Measurements from ENCODE around the gene SP100. TPM values are rescaled to one million over a fixed set of nuclear protein-coding genes. Genes with fewer than 3 reads are reported as not detected.

SP100 gene
- total RNA-seq, 1 donor from 2014 or later: not detected

GRCh38 chr2:230494980-230495379 is 79.0 kb downstream of the SP100 start:
- TF ChIP-seq, protein P1, sequence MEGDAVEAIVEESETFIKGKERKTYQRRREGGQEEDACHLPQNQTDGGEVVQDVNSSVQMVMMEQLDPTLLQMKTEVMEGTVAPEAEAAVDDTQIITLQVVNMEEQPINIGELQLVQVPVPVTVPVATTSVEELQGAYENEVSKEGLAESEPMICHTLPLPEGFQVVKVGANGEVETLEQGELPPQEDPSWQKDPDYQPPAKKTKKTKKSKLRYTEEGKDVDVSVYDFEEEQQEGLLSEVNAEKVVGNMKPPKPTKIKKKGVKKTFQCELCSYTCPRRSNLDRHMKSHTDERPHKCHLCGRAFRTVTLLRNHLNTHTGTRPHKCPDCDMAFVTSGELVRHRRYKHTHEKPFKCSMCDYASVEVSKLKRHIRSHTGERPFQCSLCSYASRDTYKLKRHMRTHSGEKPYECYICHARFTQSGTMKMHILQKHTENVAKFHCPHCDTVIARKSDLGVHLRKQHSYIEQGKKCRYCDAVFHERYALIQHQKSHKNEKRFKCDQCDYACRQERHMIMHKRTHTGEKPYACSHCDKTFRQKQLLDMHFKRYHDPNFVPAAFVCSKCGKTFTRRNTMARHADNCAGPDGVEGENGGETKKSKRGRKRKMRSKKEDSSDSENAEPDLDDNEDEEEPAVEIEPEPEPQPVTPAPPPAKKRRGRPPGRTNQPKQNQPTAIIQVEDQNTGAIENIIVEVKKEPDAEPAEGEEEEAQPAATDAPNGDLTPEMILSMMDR (conservative IDR thresholded peaks at IDR 0.05): no peak
- Mint-ChIP-seq H3K36me3 (ENCODE audit: low read depth) (no peaks in the 10 kb centered on the region), H3K9me3 (peaks cover 4% of the 10 kb centered on the region), H3K27ac (ENCODE audit: unreplicated experiment) (no peak overlapping the region), H3K4me1 (no peaks in the 10 kb centered on the region), H3K4me3 (no peak overlapping the region), H3K27me3 (ENCODE audit: low read depth) (peaks cover 16% of the 10 kb centered on the region)
- DNase-seq (ENCODE audit: low read depth, low spot score): no peak

DNA sequence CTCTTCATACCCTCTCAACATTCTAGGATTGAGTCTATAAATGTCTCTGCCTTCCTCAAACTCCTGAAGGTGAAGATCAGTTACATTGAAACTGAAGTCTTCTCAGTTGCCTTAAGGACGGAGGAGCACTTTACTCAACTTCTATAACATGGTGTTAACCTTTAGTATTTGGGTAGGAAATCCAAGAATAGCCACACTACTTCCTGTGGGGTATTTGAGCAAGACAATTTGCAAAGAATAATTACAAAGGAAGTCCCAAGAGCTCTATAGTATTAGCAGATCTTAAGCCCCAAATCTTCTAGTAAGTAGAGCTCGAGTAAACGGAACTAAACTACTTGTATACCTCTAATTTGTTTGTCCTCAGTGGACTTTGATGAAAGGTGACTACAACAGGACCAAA is 80.9 kb downstream of the SP100 start:
- H3K9me3 Mint-ChIP-seq: peaks cover 4% of the 10 kb centered on the region
- peaks cover 16% of the 10 kb centered on the region for H3K27me3 Mint-ChIP-seq (ENCODE audit: low read depth)
- no peaks in the 10 kb centered on the region for H3K36me3 Mint-ChIP-seq (ENCODE audit: low read depth)

DNA sequence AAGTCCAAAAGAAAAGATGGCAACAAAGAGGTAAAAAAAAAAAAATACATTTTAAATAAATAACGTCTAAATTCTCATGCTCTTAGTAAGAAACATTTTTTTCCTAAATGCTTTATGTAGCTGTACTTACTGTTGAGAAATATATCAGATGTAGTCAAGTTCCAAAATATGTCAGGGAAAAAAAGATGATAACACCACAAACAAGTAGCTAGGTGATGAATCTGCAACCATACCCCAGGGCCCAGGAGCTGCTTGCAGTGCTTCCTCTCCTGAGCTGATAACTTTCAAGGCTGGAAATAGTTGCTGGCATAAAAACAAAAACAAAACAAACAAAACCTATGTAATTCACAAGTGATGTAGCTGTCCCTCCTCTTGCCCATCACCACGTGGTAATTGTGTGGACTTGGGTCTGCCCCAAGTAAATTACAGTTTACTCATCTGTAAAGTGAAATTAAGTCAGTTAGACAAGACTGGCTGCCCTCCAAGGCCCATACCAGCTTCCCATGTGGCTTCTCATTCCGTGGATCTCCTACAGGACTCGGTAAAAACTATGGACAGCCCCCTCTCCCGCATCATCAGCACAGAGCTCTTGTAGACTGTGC is 82.6 kb downstream of the SP100 start:
- no peaks in the 10 kb centered on the region for H3K36me3 Mint-ChIP-seq (ENCODE audit: low read depth)
- TF ChIP-seq, protein P1 (conservative IDR thresholded peaks at IDR 0.05): no peak
- DNase-seq (ENCODE audit: low read depth, low spot score): no peak

More for the DNA sequence above, 80.9 kb downstream of the SP100 start:
- Mint-ChIP-seq H3K4me1 (no peaks in the 10 kb centered on the region), H3K4me3 (no peak overlapping the region), H3K27ac (ENCODE audit: unreplicated experiment) (no peak overlapping the region)
- TF ChIP-seq, protein P1 (conservative IDR thresholded peaks at IDR 0.05): no peak
- DNase-seq (ENCODE audit: low read depth, low spot score): no peak

DNA sequence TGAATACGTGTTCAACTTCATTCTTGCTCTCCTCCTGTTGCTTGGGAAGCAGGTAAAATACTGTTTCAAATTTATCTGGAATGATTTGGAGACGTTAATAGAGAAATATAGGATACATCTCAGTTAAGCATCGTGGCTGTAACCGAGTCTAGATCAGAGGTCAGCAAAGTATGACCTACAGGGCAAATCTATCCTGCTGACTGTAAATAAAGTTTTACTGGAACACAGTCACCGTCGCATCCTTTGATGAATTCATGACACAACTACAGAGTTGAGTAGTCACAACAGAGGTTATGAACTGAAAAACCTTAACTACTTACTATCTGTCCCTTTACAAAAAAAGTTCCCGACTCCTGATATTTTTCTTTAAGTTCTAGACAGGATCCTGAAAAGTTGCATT is 86.6 kb downstream of the SP100 start:
- no peak overlapping the region for H3K27ac Mint-ChIP-seq (ENCODE audit: unreplicated experiment)
- H3K4me3 Mint-ChIP-seq: no peak overlapping the region
- TF ChIP-seq, protein P1 (conservative IDR thresholded peaks at IDR 0.05): no peak
- H3K36me3 Mint-ChIP-seq (ENCODE audit: low read depth): no peaks in the 10 kb centered on the region
- H3K27me3 Mint-ChIP-seq (ENCODE audit: low read depth): peaks cover 5% of the 10 kb centered on the region
- no peak for DNase-seq (ENCODE audit: low read depth, low spot score)
- H3K9me3 Mint-ChIP-seq: peaks cover 4% of the 10 kb centered on the region
- H3K4me1 Mint-ChIP-seq: no peaks in the 10 kb centered on the region

More for the DNA sequence above, 82.6 kb downstream of the SP100 start:
- Mint-ChIP-seq H3K27ac (ENCODE audit: unreplicated experiment) (no peak overlapping the region), H3K4me3 (no peak overlapping the region), H3K4me1 (no peaks in the 10 kb centered on the region), H3K27me3 (ENCODE audit: low read depth) (peaks cover 16% of the 10 kb centered on the region), H3K9me3 (peaks cover 4% of the 10 kb centered on the region)

- Mint-ChIP-seq H3K27me3 (ENCODE audit: low read depth) (peaks cover 4% of the 10 kb centered on the region), H3K9me3 (peaks cover 4% of the 10 kb centered on the region), H3K36me3 (ENCODE audit: low read depth) (no peaks in the 10 kb centered on the region), H3K4me1 (no peaks in the 10 kb centered on the region), H3K4me3 (no peak overlapping the region), H3K27ac (ENCODE audit: unreplicated experiment) (no peak overlapping the region)
- TF ChIP-seq, protein P1 (conservative IDR thresholded peaks at IDR 0.05): no peak
- no peak for DNase-seq (ENCODE audit: low read depth, low spot score)
Measured at GRCh38 chr2:230503798-230504197, 87.8 kb downstream of the SP100 start.
